Measurements from ENCODE around the gene LYSMD2. TPM values are rescaled to one million over a fixed set of nuclear protein-coding genes. Genes with fewer than 3 reads are reported as not detected.

LYSMD2 gene
- total RNA-seq, 6 experiments from 2014 or later: 5.0 to 17.4 (median 8.4) TPM

- H3K36me3 ChIP-seq: no peaks in the 10 kb centered on the region
- no peak overlapping the region for H3K4me3 ChIP-seq
- TF ChIP-seq, protein P1, sequence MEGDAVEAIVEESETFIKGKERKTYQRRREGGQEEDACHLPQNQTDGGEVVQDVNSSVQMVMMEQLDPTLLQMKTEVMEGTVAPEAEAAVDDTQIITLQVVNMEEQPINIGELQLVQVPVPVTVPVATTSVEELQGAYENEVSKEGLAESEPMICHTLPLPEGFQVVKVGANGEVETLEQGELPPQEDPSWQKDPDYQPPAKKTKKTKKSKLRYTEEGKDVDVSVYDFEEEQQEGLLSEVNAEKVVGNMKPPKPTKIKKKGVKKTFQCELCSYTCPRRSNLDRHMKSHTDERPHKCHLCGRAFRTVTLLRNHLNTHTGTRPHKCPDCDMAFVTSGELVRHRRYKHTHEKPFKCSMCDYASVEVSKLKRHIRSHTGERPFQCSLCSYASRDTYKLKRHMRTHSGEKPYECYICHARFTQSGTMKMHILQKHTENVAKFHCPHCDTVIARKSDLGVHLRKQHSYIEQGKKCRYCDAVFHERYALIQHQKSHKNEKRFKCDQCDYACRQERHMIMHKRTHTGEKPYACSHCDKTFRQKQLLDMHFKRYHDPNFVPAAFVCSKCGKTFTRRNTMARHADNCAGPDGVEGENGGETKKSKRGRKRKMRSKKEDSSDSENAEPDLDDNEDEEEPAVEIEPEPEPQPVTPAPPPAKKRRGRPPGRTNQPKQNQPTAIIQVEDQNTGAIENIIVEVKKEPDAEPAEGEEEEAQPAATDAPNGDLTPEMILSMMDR (IDR thresholded peaks at IDR 0.05): no peak
- TF ChIP-seq POLR2A (IDR thresholded peaks at IDR 0.05): no peak
- H3K4me1 ChIP-seq: no peaks in the 10 kb centered on the region
- no peak overlapping the region for H3K27ac ChIP-seq
- no peaks in the 10 kb centered on the region for H3K27me3 ChIP-seq
- DNase-seq (no peak), ATAC-seq (no peak)
- no peaks in the 10 kb centered on the region for H3K9me3 ChIP-seq
- intact Hi-C loops (cut with DNase I): no loop called here
- 27% methylated on average over 1 of the region's 1 CpG for WGBS (ENCODE audit: insufficient coverage, low coverage, low lambda C conversion rate, missing lambda C conversion rate)
These were observed 34.7 kb downstream of the LYSMD2 start for GRCh38 chr15:51702710-51703109.

DNA sequence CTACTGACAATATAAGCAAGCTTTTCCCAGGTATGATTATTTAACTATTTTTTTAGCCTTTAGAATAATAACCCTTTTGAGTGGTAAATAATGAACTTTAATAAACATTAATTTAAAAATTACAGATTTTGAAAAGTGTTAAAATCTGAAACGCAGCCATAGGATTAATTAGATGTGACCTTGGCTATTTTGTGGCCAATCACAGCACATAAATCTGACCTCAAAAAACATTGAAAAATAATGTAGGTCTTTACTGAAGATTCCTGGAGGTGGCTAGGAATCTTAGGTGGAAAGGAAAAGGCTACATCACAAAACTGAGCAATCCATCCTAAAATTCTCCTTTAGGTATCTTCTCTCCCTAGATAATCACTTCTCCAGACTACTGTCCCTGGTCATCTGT, 38.1 kb downstream of the LYSMD2 start:
- Histone ChIP-seq H3K36me3 (no peaks in the 10 kb centered on the region), H3K27me3 (no peaks in the 10 kb centered on the region), H3K4me3 (no peak overlapping the region), H3K9me3 (no peaks in the 10 kb centered on the region), H3K27ac (no peak overlapping the region), H3K4me1 (no peaks in the 10 kb centered on the region)
- intact Hi-C loops (cut with DNase I): no loop called here
- TF ChIP-seq, protein P1 (IDR thresholded peaks at IDR 0.05): no peak
- 50% methylated on average over 1 of the region's 1 CpG for WGBS (ENCODE audit: insufficient coverage, low coverage, low lambda C conversion rate, missing lambda C conversion rate)
- no peak for ATAC-seq
- no peak for DNase-seq

- no peaks in the 10 kb centered on the region for H3K36me3 ChIP-seq
- DNase-seq (no peak), ATAC-seq (no peak)
- 84% methylated on average over 2 of the region's 2 CpGs for WGBS (ENCODE audit: insufficient coverage, low coverage, low lambda C conversion rate, missing lambda C conversion rate)
- no peaks in the 10 kb centered on the region for H3K4me1 ChIP-seq
- H3K9me3 ChIP-seq: no peaks in the 10 kb centered on the region
- TF ChIP-seq POLR2A (IDR thresholded peaks at IDR 0.05): no peak
- TF ChIP-seq, protein P1 (IDR thresholded peaks at IDR 0.05): no peak
- H3K27ac ChIP-seq: no peak overlapping the region
- intact Hi-C loops (cut with DNase I): no loop called here
- H3K27me3 ChIP-seq: no peaks in the 10 kb centered on the region
- H3K4me3 ChIP-seq: no peak overlapping the region
These were observed 40.3 kb downstream of the LYSMD2 start for GRCh38 chr15:51697163-51697562.

DNA sequence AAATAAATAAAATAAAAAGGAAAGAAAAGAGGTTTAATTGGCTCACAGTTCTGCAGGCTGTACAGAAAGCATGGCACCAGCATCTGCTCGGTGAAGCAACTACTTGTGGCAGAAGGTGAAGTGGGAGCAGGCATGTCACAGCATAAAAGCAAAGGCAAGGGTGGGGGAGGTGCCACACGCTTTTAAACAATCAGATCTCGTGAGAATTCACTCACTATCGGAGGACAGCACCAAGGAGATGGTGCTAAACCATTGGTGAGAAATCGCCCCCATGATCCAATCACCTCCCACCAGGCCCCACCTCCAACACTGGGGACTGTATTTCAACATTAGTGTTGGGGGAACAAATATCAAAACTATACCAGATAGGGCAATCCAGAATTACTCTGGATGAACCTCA, 40.9 kb downstream of the LYSMD2 start:
- H3K36me3 ChIP-seq: no peaks in the 10 kb centered on the region
- H3K4me3 ChIP-seq: no peak overlapping the region
- H3K4me1 ChIP-seq: no peaks in the 10 kb centered on the region
- no peak overlapping the region for H3K27ac ChIP-seq
- no peaks in the 10 kb centered on the region for H3K9me3 ChIP-seq
- DNase-seq (no peak), ATAC-seq (no peak)
- H3K27me3 ChIP-seq: no peaks in the 10 kb centered on the region
- TF ChIP-seq, protein P1 (IDR thresholded peaks at IDR 0.05): no peak
- TF ChIP-seq POLR2A (IDR thresholded peaks at IDR 0.05): no peak
- 70% methylated on average over 3 of the region's 5 CpGs for WGBS (ENCODE audit: insufficient coverage, low coverage, low lambda C conversion rate, missing lambda C conversion rate)
- intact Hi-C loops (cut with DNase I): no loop called here

DNA sequence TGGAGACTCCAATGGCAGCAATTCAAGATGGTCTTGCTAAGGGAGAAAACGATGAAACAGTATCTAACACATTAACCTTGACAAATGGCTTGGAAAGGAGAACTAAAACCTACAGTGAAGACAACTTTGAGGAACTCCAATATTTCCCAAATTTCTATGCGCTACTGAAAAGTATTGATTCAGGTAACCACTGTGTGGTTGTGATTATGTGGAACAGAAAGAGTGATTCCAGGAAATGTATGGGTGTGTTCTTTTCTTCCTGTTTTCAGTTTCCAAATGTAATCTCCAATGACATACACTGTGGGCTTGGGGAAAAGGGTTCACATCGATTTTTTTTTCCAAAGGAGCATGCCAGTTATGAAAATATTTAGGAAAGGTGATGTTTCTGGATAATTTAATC, 45.3 kb downstream of the LYSMD2 start:
- ATAC-seq: no peak
- no peaks in the 10 kb centered on the region for H3K27me3 ChIP-seq
- no peak overlapping the region for H3K4me3 ChIP-seq
- H3K27ac ChIP-seq: no peak overlapping the region
- intact Hi-C loops (cut with DNase I): no loop called here
- H3K9me3 ChIP-seq: no peaks in the 10 kb centered on the region
- no peaks in the 10 kb centered on the region for H3K36me3 ChIP-seq
- no peak for DNase-seq
- 48% methylated on average over 3 of the region's 3 CpGs for WGBS (ENCODE audit: insufficient coverage, low coverage, low lambda C conversion rate, missing lambda C conversion rate)
- H3K4me1 ChIP-seq: no peaks in the 10 kb centered on the region
- TF ChIP-seq, protein P1 (IDR thresholded peaks at IDR 0.05): no peak
- no peak for TF ChIP-seq POLR2A (IDR thresholded peaks at IDR 0.05)

Measured in right lobe of liver (tissue), 6 donors.